Mammary epithelial cell (primary cell): ENCODE measurements around the gene ZBTB47.

Experiments
- EZH2 ChIP-seq: IDR thresholded peaks from 2 replicates; pipeline ENCODE4 v1.6.1; 2012; ENCODE audit warnings: low read length, inconsistent platforms, borderline replicate concordance
- TF ChIP-seq, protein P1 (sequence below), 2 donors: IDR thresholded peaks in 1 of 2; conservative IDR thresholded peaks in 1 of 2; 2 replicates each; pipeline ENCODE4 v1.5.1; 2011 to 2012; ENCODE audit warnings: inconsistent platforms in 2 of 2, low read length in 2 of 2, mild to moderate bottlenecking in 2 of 2, control low read depth in 1 of 2, low read depth in 1 of 2; ENCODE audit not compliant: insufficient read depth in 1 of 2; ENCODE audit errors: extremely low read depth in 1 of 2

DNA sequence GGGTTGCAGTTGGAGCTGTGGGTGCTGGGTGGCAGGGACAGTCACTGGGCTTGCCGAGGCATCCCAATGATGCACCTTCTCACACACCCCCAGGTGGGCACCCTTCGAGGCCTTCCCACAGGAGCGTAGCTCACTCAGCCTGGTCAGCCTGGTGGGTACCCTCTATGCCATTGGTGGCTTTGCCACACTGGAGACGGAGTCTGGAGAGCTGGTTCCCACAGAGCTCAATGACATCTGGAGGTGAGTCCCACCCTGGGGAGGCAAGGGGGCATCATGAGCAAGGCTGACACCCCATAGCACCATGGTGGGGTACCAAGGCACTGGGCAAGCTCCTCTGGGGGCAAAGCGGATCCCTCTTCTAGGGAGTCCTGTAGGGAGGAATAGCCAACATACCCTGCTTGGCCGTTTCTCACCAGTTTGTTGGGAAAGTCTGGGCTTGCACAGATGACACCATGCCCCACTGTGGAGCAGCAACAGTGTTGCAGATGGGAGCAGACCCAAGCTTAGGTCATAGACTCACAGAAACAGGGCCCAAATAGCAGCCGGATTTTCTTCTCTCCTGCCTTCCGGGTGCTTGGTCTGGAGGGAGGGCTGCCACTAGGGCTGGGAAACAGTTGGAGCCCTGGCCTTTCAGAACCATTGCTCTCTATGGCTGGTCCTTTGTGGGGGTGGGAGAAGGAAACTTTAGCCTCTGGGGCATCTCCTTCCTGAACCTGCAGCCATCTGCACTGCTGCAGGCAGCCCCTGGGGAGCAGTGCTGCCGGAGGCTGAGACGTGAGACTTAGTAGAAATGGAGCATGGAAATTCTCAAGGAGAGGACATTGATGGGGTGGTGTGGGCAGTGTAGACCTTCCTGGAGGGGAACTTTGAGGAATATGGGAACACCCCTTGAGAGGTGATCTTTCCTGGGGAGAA lies 37.5 kb downstream of the ZBTB47 start:
- TF ChIP-seq, protein P1, sequence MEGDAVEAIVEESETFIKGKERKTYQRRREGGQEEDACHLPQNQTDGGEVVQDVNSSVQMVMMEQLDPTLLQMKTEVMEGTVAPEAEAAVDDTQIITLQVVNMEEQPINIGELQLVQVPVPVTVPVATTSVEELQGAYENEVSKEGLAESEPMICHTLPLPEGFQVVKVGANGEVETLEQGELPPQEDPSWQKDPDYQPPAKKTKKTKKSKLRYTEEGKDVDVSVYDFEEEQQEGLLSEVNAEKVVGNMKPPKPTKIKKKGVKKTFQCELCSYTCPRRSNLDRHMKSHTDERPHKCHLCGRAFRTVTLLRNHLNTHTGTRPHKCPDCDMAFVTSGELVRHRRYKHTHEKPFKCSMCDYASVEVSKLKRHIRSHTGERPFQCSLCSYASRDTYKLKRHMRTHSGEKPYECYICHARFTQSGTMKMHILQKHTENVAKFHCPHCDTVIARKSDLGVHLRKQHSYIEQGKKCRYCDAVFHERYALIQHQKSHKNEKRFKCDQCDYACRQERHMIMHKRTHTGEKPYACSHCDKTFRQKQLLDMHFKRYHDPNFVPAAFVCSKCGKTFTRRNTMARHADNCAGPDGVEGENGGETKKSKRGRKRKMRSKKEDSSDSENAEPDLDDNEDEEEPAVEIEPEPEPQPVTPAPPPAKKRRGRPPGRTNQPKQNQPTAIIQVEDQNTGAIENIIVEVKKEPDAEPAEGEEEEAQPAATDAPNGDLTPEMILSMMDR (conservative IDR thresholded peaks at IDR 0.05 in 1 of 2, IDR thresholded peaks at IDR 0.05 in 1 of 2; ENCODE audit: extremely low read depth in 1 of 2, insufficient read depth in 1 of 2, low read depth in 1 of 2, low read length in 2 of 2), result no peak
- TF ChIP-seq EZH2, result no peak
